ENCODE results near the gene BABAM2. TPM values are rescaled to one million over a fixed set of nuclear protein-coding genes. Genes with fewer than 3 reads are reported as not detected.

BABAM2 gene
- polyA plus RNA-seq, 3 donors from 2014 or later = 52.4 to 89.2 (median 74.1) TPM

DNA sequence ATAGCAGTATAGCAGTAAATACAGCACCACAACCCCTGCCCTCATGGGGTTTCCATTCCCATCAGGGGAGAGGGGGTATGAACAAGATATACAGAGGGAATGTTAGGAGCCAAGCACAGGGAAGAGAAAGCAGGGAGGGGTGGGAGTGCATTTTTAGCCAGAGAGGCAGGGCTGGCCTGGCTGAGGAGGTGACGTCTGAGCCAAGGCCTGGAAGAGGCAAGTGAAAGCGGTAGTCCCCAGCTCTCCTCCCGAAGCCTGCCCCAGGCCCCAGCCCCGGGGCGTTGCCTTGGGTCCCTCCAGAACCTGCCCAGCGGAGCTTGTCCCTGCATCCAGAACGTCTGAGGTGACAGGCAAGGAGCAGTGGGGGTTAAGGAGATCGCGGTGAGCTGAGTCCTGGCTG, 457.1 kb downstream of the BABAM2 start:
- H3K27me3 Mint-ChIP-seq (ENCODE audit: low read depth in 3 of 3) = peaks cover 0 to 6% (median 1%) of the 10 kb centered on the region in 3 donors
- H3K9me3 Mint-ChIP-seq = no peaks in the 10 kb centered on the region
- peak overlapping the region; percentile 60 to 80 (median 65) for H3K4me3 Mint-ChIP-seq
- no peaks in the 10 kb centered on the region for H3K36me3 Mint-ChIP-seq
- DNase-seq = no peak
- peaks cover 34 to 38% of the 10 kb centered on the region in 2 donors for H3K4me1 Mint-ChIP-seq
- H3K27ac Mint-ChIP-seq = peak overlapping the region; percentile 90 to 97 (median 94)

DNA sequence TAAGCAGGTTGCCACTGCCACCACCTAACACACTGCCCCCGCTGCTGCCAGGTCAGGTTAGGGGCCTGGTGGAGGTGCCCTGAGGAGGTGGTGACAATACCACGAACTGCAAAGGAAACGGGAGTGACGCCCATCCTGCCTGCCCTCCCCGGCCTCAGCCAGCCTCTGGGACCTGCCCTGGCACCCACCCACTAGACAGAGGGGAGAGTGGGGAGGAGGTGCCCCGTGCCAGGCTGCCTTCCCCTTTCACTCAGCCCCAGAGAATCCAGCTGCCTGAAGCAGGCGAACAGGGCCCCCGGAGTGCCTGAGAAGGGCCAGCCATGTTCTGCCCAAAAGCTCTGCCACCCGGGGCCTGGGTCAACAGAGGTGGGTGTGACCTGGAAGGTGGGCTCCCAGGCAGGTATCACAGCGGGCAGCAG, 457.6 kb downstream of the BABAM2 start:
- Mint-ChIP-seq H3K27me3 (ENCODE audit: low read depth in 3 of 3) (peaks cover 0 to 6% (median 4%) of the 10 kb centered on the region in 3 donors), H3K4me3 (peak overlapping the region; percentile 60 to 80 (median 65)), H3K27ac (peak overlapping the region; percentile 90 to 97 (median 94))

DNA sequence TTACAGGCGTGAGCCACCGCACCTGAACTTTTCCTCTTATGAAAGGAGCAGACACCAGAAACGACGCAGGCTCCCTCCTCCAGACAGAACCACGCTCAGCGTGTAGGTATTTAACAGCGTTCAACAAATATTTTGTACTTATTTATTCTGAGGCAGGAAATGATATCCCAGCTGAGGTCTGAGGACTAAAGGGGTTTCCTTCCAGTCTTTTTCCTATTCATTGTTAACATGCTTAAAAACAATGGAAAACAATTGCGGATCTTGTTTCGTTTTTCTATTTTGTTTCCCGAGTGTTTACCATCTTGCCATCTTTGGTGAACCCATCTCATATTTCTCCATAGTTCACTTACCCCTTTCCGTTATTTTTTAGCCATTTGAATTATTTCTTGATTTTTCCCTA, 458.4 kb downstream of the BABAM2 start:
- H3K4me1 Mint-ChIP-seq = peaks cover 36 to 41% of the 10 kb centered on the region in 2 donors
- no peak for DNase-seq
- peaks cover 2 to 5% (median 4%) of the 10 kb centered on the region in 3 donors for H3K27me3 Mint-ChIP-seq (ENCODE audit: low read depth in 3 of 3)
- H3K4me3 Mint-ChIP-seq = peak overlapping the region; percentile 60 to 80 (median 64)
- H3K9me3 Mint-ChIP-seq = no peaks in the 10 kb centered on the region
- no peaks in the 10 kb centered on the region for H3K36me3 Mint-ChIP-seq
- H3K27ac Mint-ChIP-seq = peak overlapping the region; percentile 90 to 97 (median 94)

More for the DNA sequence above, 457.6 kb downstream of the BABAM2 start:
- Mint-ChIP-seq H3K9me3 (no peaks in the 10 kb centered on the region), H3K36me3 (no peaks in the 10 kb centered on the region), H3K4me1 (peaks cover 36 to 41% of the 10 kb centered on the region in 2 donors)
- peak; percentile 89 to 91 (median 89) for DNase-seq

DNA sequence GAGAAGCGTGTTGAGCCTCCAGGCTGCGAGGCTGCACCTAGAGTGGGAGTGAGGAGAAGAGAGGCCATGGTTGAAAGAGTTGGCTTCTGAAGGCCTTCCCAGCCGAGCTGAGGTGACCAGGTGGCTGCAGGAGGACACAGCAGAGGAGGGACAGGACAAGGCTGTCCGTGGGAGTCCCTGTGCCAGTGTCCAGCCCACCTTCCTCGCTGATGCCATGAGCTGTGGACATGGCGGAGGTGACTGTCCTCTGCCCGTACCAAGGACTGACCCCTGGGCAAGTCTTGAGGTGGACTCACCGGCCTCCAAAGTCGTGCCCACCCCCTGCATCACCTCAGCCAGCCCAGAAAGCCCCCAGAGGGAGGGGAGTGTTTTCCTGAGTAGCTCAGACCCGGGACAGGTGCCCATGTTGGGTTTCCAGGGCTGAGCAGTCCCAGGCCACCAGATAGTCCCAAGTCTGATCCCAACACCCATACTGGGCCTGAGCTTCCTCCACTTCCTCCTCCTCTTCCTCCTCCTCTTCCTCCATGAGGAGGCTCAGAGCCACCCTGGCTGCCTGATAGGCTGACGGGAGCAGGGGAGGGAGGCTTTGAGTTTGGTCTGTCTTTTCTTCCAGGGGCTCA, 459.1 kb downstream of the BABAM2 start:
- Mint-ChIP-seq H3K9me3 (no peaks in the 10 kb centered on the region), H3K36me3 (no peaks in the 10 kb centered on the region), H3K4me3 (peak overlapping the region in 3 of 5 donors; percentile 64 to 80 (median 64)), H3K4me1 (peaks cover 36 to 41% of the 10 kb centered on the region in 2 donors), H3K27ac (peak overlapping the region; percentile 90 to 97 (median 94)), H3K27me3 (ENCODE audit: low read depth in 3 of 3) (peaks cover 2 to 5% (median 4%) of the 10 kb centered on the region in 3 donors)
- no peak for DNase-seq

DNA sequence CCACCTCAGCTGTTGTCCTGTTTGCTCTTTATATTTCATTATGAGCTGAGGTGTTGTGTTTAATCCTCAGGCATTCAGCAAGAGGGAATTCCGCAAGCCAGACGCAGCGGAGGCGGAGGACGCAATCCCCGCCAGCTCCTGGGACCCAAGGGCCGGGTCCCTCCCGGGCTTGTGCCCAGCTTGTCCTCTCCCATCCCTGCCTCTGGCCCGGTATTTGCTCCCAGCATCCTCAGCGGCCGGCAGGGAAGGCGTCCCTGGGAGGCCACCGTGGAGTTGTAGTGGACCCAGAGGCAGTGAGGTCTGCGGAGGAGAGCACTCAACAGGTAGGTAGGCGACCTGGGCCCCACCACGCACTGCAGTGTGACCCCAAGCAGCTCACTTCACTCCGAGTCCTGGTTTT, 459.7 kb downstream of the BABAM2 start:
- no peak overlapping the region for H3K4me3 Mint-ChIP-seq
- H3K27ac Mint-ChIP-seq = peak overlapping the region in 3 of 6 donors; percentile 59 to 96 (median 90)
- peaks cover 2 to 8% (median 4%) of the 10 kb centered on the region in 3 donors for H3K27me3 Mint-ChIP-seq (ENCODE audit: low read depth in 3 of 3)

DNA sequence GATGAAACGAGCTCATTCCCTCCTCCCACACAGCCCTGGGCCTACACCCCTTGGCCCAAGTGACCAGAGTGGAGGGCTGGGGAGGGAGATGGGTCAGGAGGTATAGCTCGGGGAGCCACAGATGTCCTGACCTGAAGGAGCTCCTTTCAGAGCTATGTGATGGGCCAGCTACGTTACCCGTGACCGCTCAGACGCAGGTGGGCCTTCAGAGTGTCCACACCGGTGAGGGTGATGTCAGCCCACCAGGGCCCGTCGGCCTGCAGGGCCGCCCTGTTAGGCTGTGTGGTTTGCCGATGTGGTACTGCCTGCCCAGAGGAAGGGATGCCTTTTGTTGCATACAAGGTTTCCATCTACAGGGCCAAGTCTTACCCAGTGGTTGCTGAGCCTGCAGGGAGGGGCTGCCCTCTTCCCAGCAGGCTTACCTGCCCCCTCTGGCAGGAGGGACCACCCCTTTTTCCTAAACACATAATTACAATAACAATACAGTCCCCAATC, 460.3 kb downstream of the BABAM2 start:
- H3K27me3 Mint-ChIP-seq (ENCODE audit: low read depth in 3 of 3) = peaks cover 2 to 8% (median 5%) of the 10 kb centered on the region in 3 donors
- no peaks in the 10 kb centered on the region for H3K36me3 Mint-ChIP-seq
- peaks cover 36 to 46% of the 10 kb centered on the region in 2 donors for H3K4me1 Mint-ChIP-seq
- no peaks in the 10 kb centered on the region for H3K9me3 Mint-ChIP-seq
- H3K4me3 Mint-ChIP-seq = no peak overlapping the region
- H3K27ac Mint-ChIP-seq = peak overlapping the region in 4 of 6 donors; percentile 40 to 96 (median 72)
- DNase-seq = no peak

More for the DNA sequence above, 459.7 kb downstream of the BABAM2 start:
- no peak for DNase-seq
- Mint-ChIP-seq H3K36me3 (no peaks in the 10 kb centered on the region), H3K9me3 (no peaks in the 10 kb centered on the region), H3K4me1 (peaks cover 36 to 45% of the 10 kb centered on the region in 2 donors)

DNA sequence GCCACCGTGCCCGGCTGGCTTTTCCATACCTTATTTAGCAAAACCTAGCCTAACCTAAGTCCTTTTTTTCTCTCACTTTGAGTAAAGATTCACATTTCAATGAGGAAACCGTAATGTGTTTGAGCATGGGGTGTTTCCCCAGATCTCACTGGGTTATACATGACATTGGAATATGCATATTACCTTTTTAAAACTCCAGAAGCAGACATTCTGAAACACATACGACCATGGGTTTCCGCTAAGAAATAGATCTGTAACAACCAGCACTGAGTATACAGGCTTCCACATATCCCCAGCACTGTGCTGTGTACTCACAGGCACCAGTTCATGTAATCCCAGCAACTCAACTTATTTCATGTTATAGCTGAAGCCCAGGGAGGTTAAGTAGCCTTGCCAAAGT, 461.1 kb downstream of the BABAM2 start:
- DNase-seq = no peak
- no peak overlapping the region for H3K4me3 Mint-ChIP-seq
- H3K27ac Mint-ChIP-seq = peak overlapping the region in 5 of 6 donors; percentile 11 to 87 (median 63)
- H3K4me1 Mint-ChIP-seq = peaks cover 36 to 47% of the 10 kb centered on the region in 2 donors
- no peaks in the 10 kb centered on the region for H3K36me3 Mint-ChIP-seq
- peaks cover 2 to 7% (median 7%) of the 10 kb centered on the region in 3 donors for H3K27me3 Mint-ChIP-seq (ENCODE audit: low read depth in 3 of 3)
- H3K9me3 Mint-ChIP-seq = no peaks in the 10 kb centered on the region

DNA sequence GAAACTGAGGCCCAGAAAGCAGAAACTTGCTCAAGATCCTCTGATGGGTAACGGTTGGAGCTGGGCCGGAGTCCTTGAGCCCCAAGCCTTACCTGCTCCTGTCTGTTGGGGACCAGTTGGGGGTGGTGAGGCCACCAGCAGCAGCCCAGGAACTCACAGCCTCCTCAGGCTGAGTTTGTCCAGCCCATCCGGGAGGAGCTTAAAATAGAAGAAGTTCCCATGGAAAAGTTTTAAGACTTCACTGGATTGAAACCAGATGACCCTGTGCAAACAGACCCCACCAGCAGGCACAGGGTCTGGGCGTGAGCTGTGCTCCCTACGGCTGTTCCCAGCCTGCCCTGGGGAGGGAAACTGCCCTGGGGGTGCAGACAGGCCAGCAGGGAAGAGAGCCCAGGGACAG, 461.6 kb downstream of the BABAM2 start:
- no peak overlapping the region for H3K4me3 Mint-ChIP-seq
- peaks cover 31 to 44% of the 10 kb centered on the region in 2 donors for H3K4me1 Mint-ChIP-seq
- H3K9me3 Mint-ChIP-seq = no peaks in the 10 kb centered on the region
- H3K27me3 Mint-ChIP-seq (ENCODE audit: low read depth in 3 of 3) = peaks cover 2 to 7% (median 4%) of the 10 kb centered on the region in 3 donors
- no peak for DNase-seq
- no peaks in the 10 kb centered on the region for H3K36me3 Mint-ChIP-seq
- H3K27ac Mint-ChIP-seq = peak overlapping the region in 2 of 6 donors; percentile 84 to 87

DNA sequence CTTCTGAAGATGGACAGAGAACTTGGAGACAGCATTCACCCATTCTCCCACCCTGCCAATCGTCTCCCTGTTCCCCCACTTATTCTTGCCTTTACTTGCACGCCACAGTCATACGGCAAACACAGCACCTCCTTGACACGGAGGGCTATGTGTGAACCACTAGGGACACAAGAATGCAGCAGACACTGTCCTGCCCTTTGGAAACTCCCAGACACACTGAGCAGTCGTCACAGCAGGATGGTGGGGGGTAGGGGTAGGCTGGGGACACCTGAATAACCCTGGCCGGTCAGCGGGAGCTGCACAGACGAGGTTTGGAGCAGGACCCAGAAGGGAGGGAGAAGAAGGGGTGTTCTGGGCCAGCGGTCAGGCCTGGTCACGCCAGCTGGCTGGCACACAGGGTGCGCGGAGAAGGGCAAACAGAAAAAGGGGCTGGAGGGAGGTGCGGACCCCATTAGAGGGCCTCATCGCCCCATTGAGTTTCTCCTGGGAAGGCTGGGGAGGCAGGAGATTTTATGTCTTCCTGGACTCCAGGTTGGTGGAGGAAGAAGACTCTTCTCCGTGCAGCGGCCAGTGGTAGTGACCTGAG, 462.2 kb downstream of the BABAM2 start:
- no peaks in the 10 kb centered on the region for H3K36me3 Mint-ChIP-seq
- H3K9me3 Mint-ChIP-seq = no peaks in the 10 kb centered on the region
- no peak overlapping the region for H3K4me3 Mint-ChIP-seq
- peaks cover 2 to 7% (median 4%) of the 10 kb centered on the region in 3 donors for H3K27me3 Mint-ChIP-seq (ENCODE audit: low read depth in 3 of 3)
- peaks cover 25 to 39% of the 10 kb centered on the region in 2 donors for H3K4me1 Mint-ChIP-seq
- H3K27ac Mint-ChIP-seq = peak overlapping the region in 5 of 6 donors; percentile 40 to 84 (median 74)
- no peak for DNase-seq

DNA sequence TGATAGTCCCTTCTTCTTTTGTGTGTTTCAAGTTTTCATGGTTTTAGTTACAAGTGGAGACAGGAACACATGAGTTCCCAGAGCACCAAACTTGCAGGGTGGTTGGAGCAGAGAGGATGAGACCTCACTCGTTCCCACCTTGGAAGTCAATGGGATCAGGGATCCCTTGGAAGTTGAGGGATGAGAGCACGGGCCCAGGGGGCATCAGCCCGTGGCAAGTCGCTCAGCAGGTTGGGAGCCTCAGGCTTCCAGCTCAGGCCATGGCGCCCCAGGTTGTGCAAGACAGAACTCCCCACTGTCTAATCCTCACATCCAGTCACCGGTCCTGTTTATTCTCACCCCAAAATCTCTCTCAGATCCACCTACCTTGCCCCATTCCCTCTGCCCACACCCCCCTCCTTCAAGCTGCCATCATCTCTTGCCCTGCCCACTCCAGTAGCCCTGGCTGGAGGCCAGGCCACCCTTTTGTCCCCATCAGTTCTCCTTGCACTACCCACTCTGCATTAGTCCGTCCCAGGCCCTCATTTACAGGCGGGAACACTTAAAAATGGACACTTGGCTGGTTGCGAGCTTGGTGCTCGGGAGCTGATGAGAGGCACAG, 464.5 kb downstream of the BABAM2 start:
- Mint-ChIP-seq H3K36me3 (no peaks in the 10 kb centered on the region), H3K4me1 (peaks cover 30 to 40% of the 10 kb centered on the region in 2 donors), H3K27ac (peak overlapping the region; percentile 68 to 94 (median 85)), H3K27me3 (ENCODE audit: low read depth in 3 of 3) (peaks cover 17 to 21% (median 18%) of the 10 kb centered on the region in 3 donors), H3K4me3 (no peak overlapping the region), H3K9me3 (peaks cover 0 to 4% (median 0%) of the 10 kb centered on the region in 6 donors)
- DNase-seq = no peak

DNA sequence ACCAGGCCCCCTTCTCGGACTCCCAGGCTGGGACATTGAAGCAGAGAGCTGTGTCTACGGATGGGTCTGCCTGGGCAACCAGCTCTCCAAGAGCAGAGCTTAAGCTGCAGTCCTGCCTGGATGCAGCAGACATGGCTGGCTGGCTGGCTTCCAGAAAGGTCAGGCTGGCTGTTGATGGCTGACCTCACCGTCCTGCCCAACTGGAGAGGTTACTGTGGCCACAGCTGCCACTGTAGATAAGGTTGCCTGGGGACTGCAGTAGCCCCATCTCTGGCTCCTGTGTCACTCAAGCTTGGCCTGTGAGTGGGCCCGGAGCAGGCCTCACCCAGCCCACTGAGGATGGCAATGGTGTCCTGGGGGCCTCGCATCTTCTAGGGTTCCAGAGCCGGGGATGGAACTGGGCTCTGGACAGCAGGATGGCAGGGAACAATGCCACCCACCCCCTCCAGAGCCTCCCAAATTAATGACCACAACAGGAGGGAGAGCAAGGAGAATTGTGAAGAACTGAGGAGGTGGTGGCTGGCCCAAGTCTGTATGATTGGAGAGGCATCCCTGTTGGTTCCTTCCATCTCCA, 465.1 kb downstream of the BABAM2 start:
- Mint-ChIP-seq H3K36me3 (no peaks in the 10 kb centered on the region), H3K27ac (peak overlapping the region; percentile 81 to 94 (median 87)), H3K4me3 (no peak overlapping the region), H3K4me1 (peaks cover 36 to 46% of the 10 kb centered on the region in 2 donors), H3K27me3 (ENCODE audit: low read depth in 3 of 3) (peaks cover 18 to 27% (median 18%) of the 10 kb centered on the region in 3 donors), H3K9me3 (peaks cover 0 to 4% (median 0%) of the 10 kb centered on the region in 6 donors)
- DNase-seq = no peak

DNA sequence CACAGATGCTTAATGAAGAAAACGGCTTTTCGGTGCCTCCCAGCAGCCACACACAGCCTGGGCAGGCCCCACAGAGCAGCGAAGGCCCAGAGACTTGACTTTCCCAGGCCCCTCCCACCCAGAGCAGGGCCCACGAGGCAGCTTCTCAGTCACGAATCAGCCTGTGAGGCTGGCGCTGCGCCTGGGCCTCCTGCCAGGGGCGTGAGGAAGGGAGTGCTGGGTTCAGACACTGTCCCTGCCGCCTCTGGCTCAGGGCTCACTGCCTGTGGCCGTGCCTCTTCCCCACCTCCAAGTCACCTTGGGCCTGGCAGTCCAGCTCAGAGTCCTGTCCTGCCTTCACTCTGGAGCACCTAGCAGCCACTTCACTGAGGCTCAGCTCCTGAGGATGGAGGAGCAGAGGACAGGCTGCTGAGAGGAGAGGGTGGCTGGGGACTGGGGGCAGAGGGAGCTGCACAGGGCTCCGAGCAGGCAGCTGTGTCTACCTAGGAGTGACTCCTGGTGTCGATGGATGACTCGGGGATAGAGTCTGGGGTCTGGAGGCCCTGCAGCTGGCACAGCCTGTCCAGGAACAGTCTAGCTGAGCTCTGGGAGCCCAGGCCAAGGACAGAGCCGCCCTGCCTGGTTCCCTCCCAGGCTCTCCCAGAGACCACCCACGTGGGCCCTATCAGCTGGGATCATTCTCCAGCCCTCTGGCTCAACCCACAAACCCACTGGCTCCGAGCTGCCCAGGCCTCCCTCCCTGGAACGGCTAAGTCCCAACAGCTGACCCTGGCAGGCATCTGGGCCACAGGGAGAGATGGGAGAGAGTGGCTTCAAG, 465.8 kb downstream of the BABAM2 start:
- Mint-ChIP-seq H3K4me3 (no peak overlapping the region), H3K36me3 (no peaks in the 10 kb centered on the region), H3K27me3 (ENCODE audit: low read depth in 3 of 3) (peaks cover 18 to 32% (median 18%) of the 10 kb centered on the region in 3 donors), H3K27ac (peak overlapping the region; percentile 81 to 94 (median 87)), H3K4me1 (peaks cover 43 to 53% of the 10 kb centered on the region in 2 donors), H3K9me3 (peaks cover 0 to 4% (median 0%) of the 10 kb centered on the region in 6 donors)
- DNase-seq = peak in 2 of 3 donors; percentile 35 to 61

DNA sequence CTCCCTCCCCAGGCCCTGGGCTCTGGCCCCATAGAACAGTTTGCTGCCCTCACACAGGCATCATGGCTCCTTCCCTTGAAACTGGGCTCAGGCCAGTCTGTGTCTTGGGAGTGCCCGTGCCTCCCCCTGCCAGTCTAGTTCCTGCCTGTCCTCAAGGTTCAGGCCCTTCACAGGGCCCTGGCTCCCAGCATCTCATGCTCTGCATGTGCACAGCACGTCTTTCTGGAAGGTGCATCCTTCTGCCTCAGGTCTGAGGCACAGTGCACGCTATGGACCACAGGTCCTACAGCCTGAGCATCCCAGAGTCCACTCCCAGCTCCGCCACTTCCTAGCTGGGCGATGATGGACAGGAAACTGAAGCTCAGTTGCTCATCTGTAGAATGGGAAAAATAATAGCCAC, 466.5 kb downstream of the BABAM2 start:
- Mint-ChIP-seq H3K9me3 (peaks cover 0 to 4% (median 0%) of the 10 kb centered on the region in 6 donors), H3K36me3 (no peaks in the 10 kb centered on the region), H3K27me3 (ENCODE audit: low read depth in 3 of 3) (peaks cover 18 to 32% (median 18%) of the 10 kb centered on the region in 3 donors), H3K4me3 (no peak overlapping the region), H3K4me1 (peaks cover 50 to 59% of the 10 kb centered on the region in 2 donors), H3K27ac (peak overlapping the region; percentile 53 to 99 (median 90))
- DNase-seq = no peak
